Measurements from ENCODE around the gene NRIP2. TPM values are rescaled to one million over a fixed set of nuclear protein-coding genes. Genes with fewer than 3 reads are reported as not detected.

NRIP2 gene
- total and polyA plus RNA-seq, 10 of the 15 experiments (the other 5 are each of a cell fraction or from before 2014, with no cell fraction given): 0.04 to 0.83 (median 0.42) TPM; not detected in 7

DNA sequence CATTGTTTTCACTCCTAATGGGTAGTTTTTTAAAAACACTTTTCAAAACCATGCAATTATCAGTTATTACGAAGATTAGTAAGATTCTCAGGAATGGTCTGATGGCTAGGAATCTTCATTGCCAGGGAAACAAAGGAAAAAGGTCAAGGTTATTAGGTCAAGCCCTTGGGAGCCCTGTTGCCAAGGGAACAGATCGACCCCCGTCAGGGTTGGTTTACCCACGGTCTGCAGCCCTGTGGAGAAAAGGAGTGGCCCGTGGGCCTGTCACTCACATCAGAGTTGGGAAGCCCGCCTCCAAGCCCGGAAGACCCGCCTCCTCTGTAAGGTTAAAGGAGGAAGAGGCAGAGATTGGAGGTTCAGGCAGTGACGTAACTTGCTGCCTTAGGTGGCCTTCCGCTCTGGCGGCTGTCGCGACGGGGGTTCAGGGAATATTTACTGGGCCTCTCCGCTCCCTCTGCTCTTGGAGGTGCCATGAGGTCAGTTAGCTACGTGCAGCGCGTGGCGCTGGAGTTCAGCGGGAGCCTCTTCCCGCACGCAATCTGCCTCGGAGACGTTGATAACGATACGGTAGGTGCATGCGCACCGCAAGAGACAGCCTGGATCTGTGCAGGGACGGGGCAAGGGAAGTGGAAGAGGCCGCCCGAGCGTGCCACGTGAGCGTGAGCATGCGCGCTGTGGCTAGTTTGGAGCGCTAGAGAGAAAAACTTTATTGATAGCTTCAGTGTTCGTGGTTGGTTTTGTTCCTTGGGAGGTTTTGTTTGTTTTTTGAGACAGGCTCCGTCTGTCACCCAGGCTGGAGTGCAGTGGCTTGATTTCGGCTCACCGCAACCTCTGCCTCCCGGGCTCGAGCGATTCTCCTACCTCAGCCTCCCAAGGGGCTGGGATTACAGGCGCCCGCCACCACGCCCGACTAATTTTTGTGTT, 22.3 kb downstream of the NRIP2 start, which contains the start of gene ITFG2:
ITFG2 (plus strand) TSS at position 379 of the 924 bp plus-strand sequence; CDS start at position 472, 93 bp downstream.
- peak within 1 kb of the TSS; percentile 83 for H3K4me2 ChIP-seq (ENCODE audit: control insufficient read depth, insufficient read depth)
- H3K27ac ChIP-seq (ENCODE audit: control insufficient read depth, insufficient read depth): peak within 1 kb of the TSS; percentile 84
- WGBS (ENCODE audit: insufficient coverage, insufficient replicate concordance, low lambda C conversion rate, missing lambda C conversion rate): under 1% methylated on average over 48 of the region's 48 CpGs
- peak; percentile 89 for FAIRE-seq
- peak; percentile 97 for ATAC-seq
- POLR2A ChIA-PET: interaction anchor here (0.7 to 2.1 kb wide), 4 partner anchors 13 to 27 kb away, joined by 3 to 12 read pairs (median 4); partner anchors contain the start of gene FKBP4
- peak within 1 kb of the TSS; percentile 89 for H3K4me3 ChIP-seq
- intact Hi-C loops (cut with micrococcal nuclease; ENCODE audit: unreplicated experiment) (loop anchor here (1.0 to 2.0 kb wide), 2 partner anchors 17 to 64 kb away; partner anchors contain the start of genes FOXM1 and RHNO1), in situ Hi-C loops (cut with MboI) (no loop called here)
- no peaks in the 10 kb centered on the region for H3K9me3 ChIP-seq (replicated peaks; ENCODE audit: control insufficient read depth, insufficient read depth, low read length)
- H2AFZ ChIP-seq (ENCODE audit: control insufficient read depth, low read depth, low read length): peak within 1 kb of the TSS; percentile 90
- peaks cover 18% of the 10 kb centered on the region for H3K79me2 ChIP-seq (ENCODE audit: control insufficient read depth, insufficient read depth, low read length)
- H3K36me3 ChIP-seq (ENCODE audit: control insufficient read depth in 2 of 2, insufficient read depth in 2 of 2, low read length in 1 of 2): peaks cover 0 to under 1% of the 10 kb centered on the region in 2 experiments; a peak in 1 of 4 replicates
- H3K4me1 ChIP-seq (ENCODE audit: control insufficient read depth, insufficient read depth, low read length): no peaks in the 10 kb centered on the region
- peak within 1 kb of the TSS; percentile 78 for H3K9ac ChIP-seq (ENCODE audit: control insufficient read depth, insufficient read depth, low read length)
- H3K27me3 ChIP-seq (replicated peaks in 1 of 2; ENCODE audit: control insufficient read depth in 2 of 2, insufficient read depth in 2 of 2, low read length in 1 of 2): no peaks in the 10 kb centered on the region
- peak; percentile 93 for DNase-seq (ENCODE audit: low read depth, low spot score)
- no peaks in the 10 kb centered on the region for H4K20me1 ChIP-seq (ENCODE audit: control insufficient read depth, insufficient read depth)
- CTCF ChIA-PET: interaction anchor here (0.7 to 3.9 kb wide), 8 partner anchors 13 to 172 kb away, joined by 3 to 25 read pairs (median 5); partner anchors contain the start of gene FKBP4
- RAD21 ChIA-PET (ENCODE audit: unreplicated experiment): interaction anchor here (1.0 to 1.8 kb wide), 3 partner anchors 18 to 22 kb away, joined by 3 to 4 read pairs (median 3); partner anchors contain the start of gene FKBP4
- TSS peak; percentile 88 for BruUV-seq (replicated peaks)
- SMC1A ChIA-PET (ENCODE audit: uncharacterized antibody, unreplicated experiment): interaction anchor here (0.5 to 2.3 kb wide), 7 partner anchors 15 to 73 kb away, joined by 3 to 10 read pairs (median 3); no protein-coding TSS in a partner anchor
- peak; percentile 91 for TF ChIP-seq NRF1 (conservative IDR thresholded peaks at IDR 0.05; ENCODE audit: low read depth, low read length)
- TF ChIP-seq CBFB (IDR thresholded peaks at IDR 0.05; ENCODE audit: low read depth): peak; percentile 94
- peak; percentile 75 for TF ChIP-seq SPI1 (IDR thresholded peaks at IDR 0.05; ENCODE audit: borderline replicate concordance, insufficient read depth, low read depth, low read length)
- no peak for TF ChIP-seq KAT2A (conservative IDR thresholded peaks at IDR 0.05; ENCODE audit: control insufficient read depth, low read depth, low read length)
- peak; percentile 78; the same call in 1 of the 2 replicates for TF ChIP-seq ZNF384 (IDR thresholded peaks at IDR 0.05; ENCODE audit: borderline replicate concordance, low read depth, low read length)
- peak; percentile 74; the same call in 1 of the 2 replicates for TF ChIP-seq FOXM1 (IDR thresholded peaks at IDR 0.05; ENCODE audit: low read depth, low read length)
- 0 out of 4 replicates have a peak, but pooled peaks of 1 of the 2 experiments have one; percentile 19 for TF ChIP-seq EP300 (IDR thresholded peaks at IDR 0.05; ENCODE audit: borderline replicate concordance in 1 of 2, control insufficient read depth in 1 of 2, low read depth in 2 of 2, low read length in 2 of 2)
- TF ChIP-seq, protein P1, sequence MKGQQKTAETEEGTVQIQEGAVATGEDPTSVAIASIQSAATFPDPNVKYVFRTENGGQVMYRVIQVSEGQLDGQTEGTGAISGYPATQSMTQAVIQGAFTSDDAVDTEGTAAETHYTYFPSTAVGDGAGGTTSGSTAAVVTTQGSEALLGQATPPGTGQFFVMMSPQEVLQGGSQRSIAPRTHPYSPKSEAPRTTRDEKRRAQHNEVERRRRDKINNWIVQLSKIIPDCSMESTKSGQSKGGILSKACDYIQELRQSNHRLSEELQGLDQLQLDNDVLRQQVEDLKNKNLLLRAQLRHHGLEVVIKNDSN (IDR thresholded peaks at IDR 0.05; ENCODE audit: borderline replicate concordance, extremely low read length, insufficient read depth, low read depth, low read length): peak; percentile 86
- TF ChIP-seq ZBED1 (IDR thresholded peaks at IDR 0.05; ENCODE audit: borderline replicate concordance): peak; percentile 89
- TF ChIP-seq, protein P2, sequence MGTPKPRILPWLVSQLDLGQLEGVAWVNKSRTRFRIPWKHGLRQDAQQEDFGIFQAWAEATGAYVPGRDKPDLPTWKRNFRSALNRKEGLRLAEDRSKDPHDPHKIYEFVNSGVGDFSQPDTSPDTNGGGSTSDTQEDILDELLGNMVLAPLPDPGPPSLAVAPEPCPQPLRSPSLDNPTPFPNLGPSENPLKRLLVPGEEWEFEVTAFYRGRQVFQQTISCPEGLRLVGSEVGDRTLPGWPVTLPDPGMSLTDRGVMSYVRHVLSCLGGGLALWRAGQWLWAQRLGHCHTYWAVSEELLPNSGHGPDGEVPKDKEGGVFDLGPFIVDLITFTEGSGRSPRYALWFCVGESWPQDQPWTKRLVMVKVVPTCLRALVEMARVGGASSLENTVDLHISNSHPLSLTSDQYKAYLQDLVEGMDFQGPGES (IDR thresholded peaks at IDR 0.05): peak; percentile 59
- TF ChIP-seq SMARCA5 (IDR thresholded peaks at IDR 0.05): no peak
- TF ChIP-seq, protein P3, sequence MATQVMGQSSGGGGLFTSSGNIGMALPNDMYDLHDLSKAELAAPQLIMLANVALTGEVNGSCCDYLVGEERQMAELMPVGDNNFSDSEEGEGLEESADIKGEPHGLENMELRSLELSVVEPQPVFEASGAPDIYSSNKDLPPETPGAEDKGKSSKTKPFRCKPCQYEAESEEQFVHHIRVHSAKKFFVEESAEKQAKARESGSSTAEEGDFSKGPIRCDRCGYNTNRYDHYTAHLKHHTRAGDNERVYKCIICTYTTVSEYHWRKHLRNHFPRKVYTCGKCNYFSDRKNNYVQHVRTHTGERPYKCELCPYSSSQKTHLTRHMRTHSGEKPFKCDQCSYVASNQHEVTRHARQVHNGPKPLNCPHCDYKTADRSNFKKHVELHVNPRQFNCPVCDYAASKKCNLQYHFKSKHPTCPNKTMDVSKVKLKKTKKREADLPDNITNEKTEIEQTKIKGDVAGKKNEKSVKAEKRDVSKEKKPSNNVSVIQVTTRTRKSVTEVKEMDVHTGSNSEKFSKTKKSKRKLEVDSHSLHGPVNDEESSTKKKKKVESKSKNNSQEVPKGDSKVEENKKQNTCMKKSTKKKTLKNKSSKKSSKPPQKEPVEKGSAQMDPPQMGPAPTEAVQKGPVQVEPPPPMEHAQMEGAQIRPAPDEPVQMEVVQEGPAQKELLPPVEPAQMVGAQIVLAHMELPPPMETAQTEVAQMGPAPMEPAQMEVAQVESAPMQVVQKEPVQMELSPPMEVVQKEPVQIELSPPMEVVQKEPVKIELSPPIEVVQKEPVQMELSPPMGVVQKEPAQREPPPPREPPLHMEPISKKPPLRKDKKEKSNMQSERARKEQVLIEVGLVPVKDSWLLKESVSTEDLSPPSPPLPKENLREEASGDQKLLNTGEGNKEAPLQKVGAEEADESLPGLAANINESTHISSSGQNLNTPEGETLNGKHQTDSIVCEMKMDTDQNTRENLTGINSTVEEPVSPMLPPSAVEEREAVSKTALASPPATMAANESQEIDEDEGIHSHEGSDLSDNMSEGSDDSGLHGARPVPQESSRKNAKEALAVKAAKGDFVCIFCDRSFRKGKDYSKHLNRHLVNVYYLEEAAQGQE (IDR thresholded peaks at IDR 0.05; ENCODE audit: low read depth, low read length): 0 out of 2 replicates have a peak, but pooled peaks have one; percentile 15
- TF ChIP-seq, protein P4, sequence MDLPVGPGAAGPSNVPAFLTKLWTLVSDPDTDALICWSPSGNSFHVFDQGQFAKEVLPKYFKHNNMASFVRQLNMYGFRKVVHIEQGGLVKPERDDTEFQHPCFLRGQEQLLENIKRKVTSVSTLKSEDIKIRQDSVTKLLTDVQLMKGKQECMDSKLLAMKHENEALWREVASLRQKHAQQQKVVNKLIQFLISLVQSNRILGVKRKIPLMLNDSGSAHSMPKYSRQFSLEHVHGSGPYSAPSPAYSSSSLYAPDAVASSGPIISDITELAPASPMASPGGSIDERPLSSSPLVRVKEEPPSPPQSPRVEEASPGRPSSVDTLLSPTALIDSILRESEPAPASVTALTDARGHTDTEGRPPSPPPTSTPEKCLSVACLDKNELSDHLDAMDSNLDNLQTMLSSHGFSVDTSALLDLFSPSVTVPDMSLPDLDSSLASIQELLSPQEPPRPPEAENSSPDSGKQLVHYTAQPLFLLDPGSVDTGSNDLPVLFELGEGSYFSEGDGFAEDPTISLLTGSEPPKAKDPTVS (IDR thresholded peaks at IDR 0.05; ENCODE audit: low read depth, low read length): peak; percentile 79
